Measurements from ENCODE around the gene MITF.

DNA sequence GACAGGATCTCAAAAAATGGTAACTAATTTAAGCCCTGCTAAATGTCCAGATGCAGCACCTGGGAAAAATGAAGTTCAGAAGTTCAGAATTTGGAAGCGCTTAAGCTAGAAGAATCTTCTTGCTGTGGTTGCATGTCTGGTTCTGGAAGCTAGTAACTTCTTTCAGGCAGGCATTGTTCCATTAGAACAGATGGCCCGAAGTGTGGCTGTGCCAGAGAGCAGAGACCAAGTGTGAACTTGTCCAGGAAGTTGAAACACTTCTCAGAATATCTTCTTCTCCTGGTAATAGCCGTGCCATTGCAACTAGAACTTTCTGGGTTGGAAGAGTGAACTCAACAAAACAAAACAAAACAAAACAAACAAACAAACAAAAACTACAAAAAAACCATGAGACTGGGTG lies 80.0 kb downstream of the MITF start:
- TF ChIP-seq, protein P1, sequence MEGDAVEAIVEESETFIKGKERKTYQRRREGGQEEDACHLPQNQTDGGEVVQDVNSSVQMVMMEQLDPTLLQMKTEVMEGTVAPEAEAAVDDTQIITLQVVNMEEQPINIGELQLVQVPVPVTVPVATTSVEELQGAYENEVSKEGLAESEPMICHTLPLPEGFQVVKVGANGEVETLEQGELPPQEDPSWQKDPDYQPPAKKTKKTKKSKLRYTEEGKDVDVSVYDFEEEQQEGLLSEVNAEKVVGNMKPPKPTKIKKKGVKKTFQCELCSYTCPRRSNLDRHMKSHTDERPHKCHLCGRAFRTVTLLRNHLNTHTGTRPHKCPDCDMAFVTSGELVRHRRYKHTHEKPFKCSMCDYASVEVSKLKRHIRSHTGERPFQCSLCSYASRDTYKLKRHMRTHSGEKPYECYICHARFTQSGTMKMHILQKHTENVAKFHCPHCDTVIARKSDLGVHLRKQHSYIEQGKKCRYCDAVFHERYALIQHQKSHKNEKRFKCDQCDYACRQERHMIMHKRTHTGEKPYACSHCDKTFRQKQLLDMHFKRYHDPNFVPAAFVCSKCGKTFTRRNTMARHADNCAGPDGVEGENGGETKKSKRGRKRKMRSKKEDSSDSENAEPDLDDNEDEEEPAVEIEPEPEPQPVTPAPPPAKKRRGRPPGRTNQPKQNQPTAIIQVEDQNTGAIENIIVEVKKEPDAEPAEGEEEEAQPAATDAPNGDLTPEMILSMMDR (conservative IDR thresholded peaks at IDR 0.05 in 1 of 2, IDR thresholded peaks at IDR 0.05 in 1 of 2; ENCODE audit: extremely low read depth in 1 of 2, insufficient read depth in 1 of 2, low read depth in 1 of 2, low read length in 2 of 2) = no peak
- TF ChIP-seq EZH2 (IDR thresholded peaks at IDR 0.05; ENCODE audit: borderline replicate concordance, low read length) = no peak

All from mammary epithelial cell (primary cell).